Kidney glomerular epithelial cell (primary cell): ENCODE results near the gene CD8B.
"Not testable (repeated sequence)": the region's sequence is repeated elsewhere in the genome, so short reads cannot be mapped to it uniquely, and the experiment has no call there.

Experiments used
- DNase-seq: peaks from one replicate; lab custom pipeline; 2025; lab: John Stamatoyannopoulos, UW

CD8B gene

GRCh38 chr2:86861628-86862379 lies at the start of gene CD8B:
Gene CD8B, minus strand, starts transcription at chr2:86861886. Its CDS starts 21 bp downstream, at chr2:86861865.
- not testable (repeated sequence) for DNase-seq

GRCh38 chr2:86905868-86906267 lies 44.2 kb upstream of the CD8B start:
- not testable (repeated sequence) for DNase-seq

GRCh38 chr2:86900687-86901086 lies 39.0 kb upstream of the CD8B start:
- DNase-seq = not testable (repeated sequence)

- DNase-seq = not testable (repeated sequence)
Measured at GRCh38 chr2:86886026-86886425, 24.3 kb upstream of the CD8B start.

GRCh38 chr2:86882865-86883264 lies 21.2 kb upstream of the CD8B start:
- DNase-seq = not testable (repeated sequence)

- DNase-seq = not testable (repeated sequence)
Measured at GRCh38 chr2:86882118-86882665, 20.5 kb upstream of the CD8B start.

- DNase-seq = not testable (repeated sequence)
Measured at GRCh38 chr2:86878986-86879385, 17.3 kb upstream of the CD8B start.

GRCh38 chr2:86870941-86871340 lies 9.3 kb upstream of the CD8B start:
- not testable (repeated sequence) for DNase-seq

- not testable (repeated sequence) for DNase-seq
Measured at GRCh38 chr2:86868895-86869468, 7.3 kb upstream of the CD8B start.

GRCh38 chr2:86862380-86862703 lies 656 bp upstream of the CD8B start:
- DNase-seq = not testable (repeated sequence)

GRCh38 chr2:86861175-86861574 lies 511 bp downstream of the CD8B start:
- DNase-seq = not testable (repeated sequence)

GRCh38 chr2:86860573-86860972 lies 1.1 kb downstream of the CD8B start:
- not testable (repeated sequence) for DNase-seq

GRCh38 chr2:86857688-86858087 lies 4.0 kb downstream of the CD8B start:
- DNase-seq = not testable (repeated sequence)

GRCh38 chr2:86856498-86856897 lies 5.2 kb downstream of the CD8B start:
- DNase-seq = not testable (repeated sequence)

GRCh38 chr2:86855981-86856380 lies 5.7 kb downstream of the CD8B start:
- not testable (repeated sequence) for DNase-seq

- DNase-seq = not testable (repeated sequence)
Measured at GRCh38 chr2:86851581-86851980, 10.1 kb downstream of the CD8B start.

GRCh38 chr2:86842607-86843234 lies 19.0 kb downstream of the CD8B start:
- not testable (repeated sequence) for DNase-seq

- DNase-seq = not testable (repeated sequence)
Measured at GRCh38 chr2:86841330-86841729, 20.4 kb downstream of the CD8B start.

GRCh38 chr2:86839871-86840548 lies 21.7 kb downstream of the CD8B start:
- DNase-seq = not testable (repeated sequence)

GRCh38 chr2:86839455-86839854 lies 22.2 kb downstream of the CD8B start:
- not testable (repeated sequence) for DNase-seq

GRCh38 chr2:86837714-86838113 lies 24.0 kb downstream of the CD8B start:
- DNase-seq = not testable (repeated sequence)
